Measurements from ENCODE around the gene AFDN.
A peak's percentile ranks its signal among the peaks of the same experiment; 100 is the strongest.

The AFDN gene, protein sequence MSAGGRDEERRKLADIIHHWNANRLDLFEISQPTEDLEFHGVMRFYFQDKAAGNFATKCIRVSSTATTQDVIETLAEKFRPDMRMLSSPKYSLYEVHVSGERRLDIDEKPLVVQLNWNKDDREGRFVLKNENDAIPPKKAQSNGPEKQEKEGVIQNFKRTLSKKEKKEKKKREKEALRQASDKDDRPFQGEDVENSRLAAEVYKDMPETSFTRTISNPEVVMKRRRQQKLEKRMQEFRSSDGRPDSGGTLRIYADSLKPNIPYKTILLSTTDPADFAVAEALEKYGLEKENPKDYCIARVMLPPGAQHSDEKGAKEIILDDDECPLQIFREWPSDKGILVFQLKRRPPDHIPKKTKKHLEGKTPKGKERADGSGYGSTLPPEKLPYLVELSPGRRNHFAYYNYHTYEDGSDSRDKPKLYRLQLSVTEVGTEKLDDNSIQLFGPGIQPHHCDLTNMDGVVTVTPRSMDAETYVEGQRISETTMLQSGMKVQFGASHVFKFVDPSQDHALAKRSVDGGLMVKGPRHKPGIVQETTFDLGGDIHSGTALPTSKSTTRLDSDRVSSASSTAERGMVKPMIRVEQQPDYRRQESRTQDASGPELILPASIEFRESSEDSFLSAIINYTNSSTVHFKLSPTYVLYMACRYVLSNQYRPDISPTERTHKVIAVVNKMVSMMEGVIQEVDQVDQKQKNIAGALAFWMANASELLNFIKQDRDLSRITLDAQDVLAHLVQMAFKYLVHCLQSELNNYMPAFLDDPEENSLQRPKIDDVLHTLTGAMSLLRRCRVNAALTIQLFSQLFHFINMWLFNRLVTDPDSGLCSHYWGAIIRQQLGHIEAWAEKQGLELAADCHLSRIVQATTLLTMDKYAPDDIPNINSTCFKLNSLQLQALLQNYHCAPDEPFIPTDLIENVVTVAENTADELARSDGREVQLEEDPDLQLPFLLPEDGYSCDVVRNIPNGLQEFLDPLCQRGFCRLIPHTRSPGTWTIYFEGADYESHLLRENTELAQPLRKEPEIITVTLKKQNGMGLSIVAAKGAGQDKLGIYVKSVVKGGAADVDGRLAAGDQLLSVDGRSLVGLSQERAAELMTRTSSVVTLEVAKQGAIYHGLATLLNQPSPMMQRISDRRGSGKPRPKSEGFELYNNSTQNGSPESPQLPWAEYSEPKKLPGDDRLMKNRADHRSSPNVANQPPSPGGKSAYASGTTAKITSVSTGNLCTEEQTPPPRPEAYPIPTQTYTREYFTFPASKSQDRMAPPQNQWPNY (N-terminal part only)

DNA sequence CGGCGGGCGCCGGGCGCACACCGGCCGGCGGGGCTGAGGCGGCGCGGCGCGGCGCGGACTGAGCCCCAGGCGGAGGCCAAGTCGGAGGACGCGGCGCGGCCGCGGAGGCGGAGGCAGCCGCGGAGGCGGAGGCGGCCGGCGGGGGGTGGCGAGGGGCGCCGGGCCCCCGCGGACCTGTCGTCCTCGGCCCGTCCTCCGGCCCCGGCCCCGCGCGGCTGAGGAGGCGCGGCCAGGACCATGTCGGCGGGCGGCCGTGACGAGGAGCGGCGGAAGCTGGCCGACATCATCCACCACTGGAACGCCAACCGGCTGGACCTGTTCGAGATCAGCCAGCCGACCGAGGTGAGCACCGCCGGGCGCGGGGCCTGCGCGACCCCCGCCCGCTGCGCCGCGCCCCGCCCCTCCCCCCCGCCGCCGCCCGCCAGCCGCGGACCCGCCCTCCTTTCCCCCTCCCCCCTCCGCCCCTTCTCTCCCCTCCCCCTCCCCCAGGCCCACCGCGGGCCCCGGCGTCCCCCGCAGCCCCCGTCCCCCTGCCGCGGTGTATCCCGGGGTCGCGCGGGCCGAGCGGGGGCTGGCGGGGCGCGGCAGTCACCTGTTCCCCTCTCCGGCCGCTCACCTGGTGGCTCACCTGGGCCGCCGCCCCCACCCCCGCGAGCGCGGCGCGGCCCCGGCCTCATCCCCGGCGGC lies at the start of gene AFDN:
Gene AFDN (plus strand): TSS at position 16 of the 687 bp plus-strand sequence. CDS start 222 bp downstream, at position 238.
- DNase-seq (ENCODE audit: low spot score), result peak; percentile 63

GRCh38 chr6:167778497-167779128 lies 48.1 kb upstream of the AFDN start:
- no peak for DNase-seq (ENCODE audit: low spot score)

- no peak for DNase-seq (ENCODE audit: low spot score)
Measured at GRCh38 chr6:167779129-167779992, 47.4 kb upstream of the AFDN start.

DNA sequence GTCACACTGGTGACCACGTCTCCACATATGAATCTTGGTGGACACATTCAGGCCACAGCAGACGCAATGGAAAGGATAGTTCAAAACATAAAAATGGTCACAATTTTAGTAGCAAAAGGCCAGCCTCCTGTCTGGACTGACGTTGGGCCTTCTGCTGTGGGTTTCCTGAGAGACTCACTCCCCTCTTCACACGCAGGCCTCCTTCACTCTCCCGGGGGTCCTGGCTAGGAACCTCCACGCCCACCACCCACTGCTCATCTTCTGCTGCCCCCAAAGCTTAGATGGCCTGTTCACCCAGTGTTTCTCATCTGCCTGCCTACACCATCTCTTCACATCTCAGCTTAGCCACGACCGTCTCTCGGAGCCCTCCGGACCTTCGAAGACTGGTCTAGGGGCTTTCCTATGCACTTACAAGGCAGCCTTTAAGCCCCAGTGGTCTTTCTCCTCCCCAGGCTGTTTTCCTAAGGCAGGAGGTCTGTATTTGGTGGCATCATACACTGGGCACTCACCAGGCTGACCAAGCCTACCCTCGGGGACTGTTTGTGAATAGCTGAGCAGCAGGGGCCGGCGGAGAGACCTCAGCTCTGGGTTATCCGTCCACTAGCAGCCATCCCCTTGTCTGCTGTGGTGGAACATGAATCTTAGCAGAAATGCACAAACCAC lies 46.6 kb upstream of the AFDN start:
- DNase-seq (ENCODE audit: low spot score), result no peak

- DNase-seq (ENCODE audit: low spot score), result no peak
Measured at GRCh38 chr6:167781066-167781767, 45.5 kb upstream of the AFDN start.

DNA sequence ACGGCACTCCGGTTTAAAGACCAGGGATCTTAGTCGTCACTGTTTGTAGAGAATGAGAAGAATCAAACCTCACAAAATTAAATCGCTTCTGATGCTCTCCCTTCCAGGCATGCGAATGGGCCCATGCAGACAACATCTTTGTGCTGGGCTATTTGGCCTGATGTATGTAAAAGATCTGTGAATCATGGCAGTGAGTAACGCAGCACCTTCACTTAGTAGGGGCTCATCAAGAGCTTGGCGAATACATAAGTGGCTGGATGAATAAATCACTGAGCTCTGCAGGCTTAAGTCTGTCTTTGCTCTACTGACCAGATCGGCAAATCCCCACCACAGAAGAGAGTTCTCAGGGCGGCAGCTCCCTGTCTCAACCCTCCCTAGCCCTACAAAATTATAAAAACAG lies 44.8 kb upstream of the AFDN start:
- DNase-seq (ENCODE audit: low spot score), result no peak

GRCh38 chr6:167782698-167783517 lies 43.8 kb upstream of the AFDN start:
- DNase-seq (ENCODE audit: low spot score), result no peak

- DNase-seq (ENCODE audit: low spot score), result no peak
Measured at GRCh38 chr6:167786853-167787675, 39.6 kb upstream of the AFDN start.

DNA sequence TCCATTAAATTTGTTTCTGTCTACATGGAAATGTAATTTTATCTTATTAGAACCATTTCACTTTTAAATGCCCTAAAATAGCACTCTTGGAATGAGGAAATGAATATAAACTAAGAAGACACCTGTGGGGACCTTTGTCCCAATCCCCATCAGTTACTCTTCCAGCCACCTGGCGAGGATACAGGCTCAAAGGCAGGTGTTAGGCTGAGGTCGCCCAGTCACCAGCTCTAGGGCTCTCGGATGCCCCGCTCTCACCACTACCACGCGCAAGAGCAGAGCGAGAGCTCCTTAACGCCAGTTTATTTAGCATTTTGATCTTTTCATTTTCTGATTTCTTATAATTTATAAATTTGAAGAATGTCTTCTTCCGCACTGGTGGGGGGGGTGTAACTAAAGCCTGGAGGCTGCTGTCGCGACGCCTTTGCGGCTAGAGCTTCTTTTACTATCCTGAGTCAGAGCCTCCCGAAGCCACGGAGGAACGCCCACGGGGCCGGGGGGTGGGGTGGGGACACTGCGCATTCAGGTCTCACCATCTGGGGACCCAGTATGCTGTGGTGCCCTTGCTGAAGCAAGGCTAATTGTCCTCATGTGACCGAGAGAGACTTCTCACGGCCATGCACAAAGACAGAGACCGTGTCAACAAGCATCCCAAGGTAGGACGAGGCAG lies 38.7 kb upstream of the AFDN start:
- no peak for DNase-seq (ENCODE audit: low spot score)

DNA sequence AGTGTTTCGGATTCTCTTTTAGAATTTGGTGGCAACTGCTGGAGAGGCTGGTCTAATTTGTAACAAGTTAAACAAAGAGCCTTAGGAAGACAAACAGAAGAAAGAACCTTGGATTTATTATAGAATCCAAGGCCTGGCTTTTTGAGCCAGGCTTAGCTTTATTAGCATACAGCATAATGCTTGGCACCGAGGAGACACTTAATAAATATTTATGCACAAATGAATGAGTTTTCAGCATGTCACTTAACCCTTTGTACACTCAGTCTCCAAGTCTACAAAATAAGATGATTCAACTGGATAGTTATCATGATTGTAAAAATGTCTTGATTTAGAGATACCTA lies 38.2 kb upstream of the AFDN start:
- no peak for DNase-seq (ENCODE audit: low spot score)

GRCh38 chr6:167789358-167789757 lies 37.4 kb upstream of the AFDN start:
- peak; percentile 80 for DNase-seq (ENCODE audit: low spot score)

DNA sequence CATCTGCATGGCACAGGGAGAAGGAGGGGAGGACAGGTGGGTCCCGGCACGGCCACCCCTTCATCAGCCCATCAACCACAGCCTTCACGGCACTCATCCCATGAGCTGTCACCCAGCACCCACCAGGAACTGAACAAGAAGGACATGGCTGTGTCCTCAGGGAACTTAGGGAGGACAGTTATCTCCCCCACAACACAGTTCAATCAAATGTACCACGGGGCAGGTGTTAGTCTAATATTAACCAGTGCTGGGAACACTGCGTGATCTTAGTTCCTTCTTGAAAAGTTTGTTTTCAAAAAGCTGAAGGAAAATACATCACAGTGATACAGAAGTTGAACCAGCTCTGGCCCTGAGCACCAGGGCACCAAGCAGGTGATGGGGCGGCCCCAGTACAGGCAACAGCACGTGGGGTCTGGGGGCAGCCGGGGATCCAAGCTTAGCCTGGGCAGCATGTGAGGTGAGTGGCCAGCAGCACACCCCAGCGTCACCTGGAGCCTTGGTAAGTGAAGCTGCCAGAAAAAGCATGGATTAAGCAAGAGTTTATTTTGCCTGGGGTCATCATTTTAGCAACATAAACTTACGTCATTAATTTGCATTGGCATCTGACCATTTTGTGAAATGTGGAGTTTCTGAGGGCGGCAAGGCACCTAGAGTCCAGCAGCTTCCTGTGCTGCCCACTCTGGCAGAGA lies 35.5 kb upstream of the AFDN start:
- DNase-seq (ENCODE audit: low spot score), result no peak

GRCh38 chr6:167791780-167792478 lies 34.8 kb upstream of the AFDN start:
- no peak for DNase-seq (ENCODE audit: low spot score)

DNA sequence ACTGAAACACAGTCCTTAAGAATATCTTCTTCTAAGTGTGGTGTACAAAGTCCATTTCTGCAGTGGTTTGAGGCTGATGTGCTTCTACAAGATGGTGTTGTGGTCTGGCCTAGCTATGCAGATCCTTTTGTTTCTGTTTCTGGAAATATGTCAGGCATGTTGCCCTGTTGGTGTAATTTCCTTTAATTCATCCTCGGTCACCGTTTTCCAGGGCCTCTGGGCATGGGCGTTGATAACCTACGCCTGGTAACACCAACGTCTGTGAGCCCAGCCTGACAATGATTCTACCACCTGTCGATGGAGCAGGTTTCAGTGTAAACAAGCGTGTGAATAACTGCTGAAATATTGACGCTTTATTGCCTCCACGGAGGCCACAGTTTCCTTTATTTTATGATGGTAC lies 33.3 kb upstream of the AFDN start:
- DNase-seq (ENCODE audit: low spot score), result no peak

All from HuH-7 (cell line).